DND-41 (cell line): ENCODE results near the gene ALDOB.
A peak's percentile ranks its signal among the peaks of the same experiment; 100 is the strongest.

Experiments used
- ATAC-seq: fragments of 200-7000 bp; cut with Tn5 transposase; 3 replicates; pipeline ENCODE4 v1.9.1; 2021; ENCODE audit warnings: low read depth; ENCODE audit not compliant: insufficient read depth
- DNase-seq: peaks from one replicate; pipeline ENCODE4 v3.0.0-alpha.2; 2020
- H2AFZ ChIP-seq: 2 replicates; pipeline ENCODE4 v1.6.0; 2012; ENCODE audit warnings: low read depth, low read length
- H3K27ac ChIP-seq: 2 replicates; pipeline ENCODE4 v1.5.1; 2012; ENCODE audit warnings: low read length, inconsistent platforms
- H3K27me3 ChIP-seq: fragments of 200-600 bp; sonication (generic); 2 replicates; pipeline ENCODE4 v1.6.0; 2012; ENCODE audit warnings: low read length, mild to moderate bottlenecking, inconsistent platforms; ENCODE audit not compliant: insufficient read depth, poor library complexity
- H3K36me3 ChIP-seq: 2 replicates; pipeline ENCODE4 v1.5.1; 2012; ENCODE audit warnings: low read length, inconsistent platforms; ENCODE audit not compliant: insufficient read depth
- H3K4me1 ChIP-seq: 2 replicates; pipeline ENCODE4 v1.5.1; 2012; ENCODE audit warnings: mild to moderate bottlenecking, low read length; ENCODE audit not compliant: insufficient read depth
- H3K4me2 ChIP-seq: 2 replicates; pipeline ENCODE4 v1.6.0; 2012; ENCODE audit warnings: mild to moderate bottlenecking, moderate library complexity, low read length, inconsistent platforms; ENCODE audit not compliant: insufficient read depth
- H3K4me3 ChIP-seq, 2 experiments: fragments of 200-600 bp in 1 of 2; shearing (Covaris generic) in 1 of 2; 2 replicates each; pipeline ENCODE4 v1.5.1; 2012 to 2016; ENCODE audit warnings: inconsistent platforms in 2 of 2, low read length in 2 of 2, mild to moderate bottlenecking in 2 of 2, low read depth in 1 of 2, moderate library complexity in 1 of 2
- H3K79me2 ChIP-seq: 2 replicates; pipeline ENCODE4 v1.6.0; 2012; ENCODE audit warnings: low read length, inconsistent platforms; ENCODE audit not compliant: insufficient read depth
- H3K9ac ChIP-seq: 2 replicates; pipeline ENCODE4 v1.6.0; 2012; ENCODE audit warnings: low read depth, mild to moderate bottlenecking, inconsistent platforms, low read length, moderate library complexity
- H3K9me3 ChIP-seq: 2 replicates; pipeline ENCODE4 v1.5.1; 2012; ENCODE audit warnings: low read length, moderate library complexity, mild to moderate bottlenecking, inconsistent platforms; ENCODE audit not compliant: insufficient read depth, severe bottlenecking
- H4K20me1 ChIP-seq: 2 replicates; pipeline ENCODE4 v1.6.0; 2012; ENCODE audit warnings: low read length; ENCODE audit not compliant: insufficient read depth
- EZH2 ChIP-seq: IDR thresholded peaks from 3 replicates; pipeline ENCODE4 v1.6.1; 2012; ENCODE audit warnings: borderline replicate concordance, low read depth, mild to moderate bottlenecking, moderate library complexity, low read length, inconsistent platforms; ENCODE audit not compliant: severe bottlenecking
- TF ChIP-seq, protein P1 (sequence below): IDR thresholded peaks from 2 replicates; pipeline ENCODE4 v1.5.1; 2012; ENCODE audit warnings: borderline replicate concordance, low read length, moderate library complexity, mild to moderate bottlenecking; ENCODE audit not compliant: poor library complexity, severe bottlenecking; ENCODE audit errors: extremely low read depth

Gene ALDOB

DNA sequence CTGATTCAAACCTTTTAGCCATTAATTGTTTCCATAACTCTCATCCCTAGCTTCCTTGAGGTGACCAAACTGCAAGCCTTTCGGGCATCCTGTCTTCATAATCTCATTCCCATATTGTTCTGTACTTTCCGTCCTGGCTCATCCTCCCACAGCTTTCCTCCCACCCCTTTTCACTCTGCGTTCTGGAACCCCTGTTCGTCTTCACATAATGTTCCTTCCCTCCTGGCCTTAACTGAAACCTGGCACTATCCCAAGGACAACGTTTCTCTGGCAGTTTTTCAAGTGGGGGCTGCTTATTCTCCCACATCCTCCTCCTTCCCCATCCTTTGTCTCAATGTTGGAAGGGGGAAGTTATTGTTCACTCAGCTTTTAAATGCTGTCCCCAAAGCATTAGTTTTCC, 35.5 kb downstream of the ALDOB start:
- peaks cover 27% of the 10 kb centered on the region for H3K9me3 ChIP-seq
- no peak overlapping the region for H2AFZ ChIP-seq
- H3K27me3 ChIP-seq = no peaks in the 10 kb centered on the region
- peaks cover 64% of the 10 kb centered on the region for H3K79me2 ChIP-seq
- H3K4me3 ChIP-seq = peak overlapping the region in 1 of 2 experiments; percentile 75; a peak in 2 of 4 replicates
- H4K20me1 ChIP-seq = no peaks in the 10 kb centered on the region
- no peak for DNase-seq
- TF ChIP-seq, protein P1, sequence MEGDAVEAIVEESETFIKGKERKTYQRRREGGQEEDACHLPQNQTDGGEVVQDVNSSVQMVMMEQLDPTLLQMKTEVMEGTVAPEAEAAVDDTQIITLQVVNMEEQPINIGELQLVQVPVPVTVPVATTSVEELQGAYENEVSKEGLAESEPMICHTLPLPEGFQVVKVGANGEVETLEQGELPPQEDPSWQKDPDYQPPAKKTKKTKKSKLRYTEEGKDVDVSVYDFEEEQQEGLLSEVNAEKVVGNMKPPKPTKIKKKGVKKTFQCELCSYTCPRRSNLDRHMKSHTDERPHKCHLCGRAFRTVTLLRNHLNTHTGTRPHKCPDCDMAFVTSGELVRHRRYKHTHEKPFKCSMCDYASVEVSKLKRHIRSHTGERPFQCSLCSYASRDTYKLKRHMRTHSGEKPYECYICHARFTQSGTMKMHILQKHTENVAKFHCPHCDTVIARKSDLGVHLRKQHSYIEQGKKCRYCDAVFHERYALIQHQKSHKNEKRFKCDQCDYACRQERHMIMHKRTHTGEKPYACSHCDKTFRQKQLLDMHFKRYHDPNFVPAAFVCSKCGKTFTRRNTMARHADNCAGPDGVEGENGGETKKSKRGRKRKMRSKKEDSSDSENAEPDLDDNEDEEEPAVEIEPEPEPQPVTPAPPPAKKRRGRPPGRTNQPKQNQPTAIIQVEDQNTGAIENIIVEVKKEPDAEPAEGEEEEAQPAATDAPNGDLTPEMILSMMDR = no peak
- no peak for TF ChIP-seq EZH2
- peak overlapping the region; percentile 70 for H3K4me2 ChIP-seq
- ATAC-seq = no peak
- H3K36me3 ChIP-seq = peaks cover 68% of the 10 kb centered on the region
- H3K4me1 ChIP-seq = peaks cover 35% of the 10 kb centered on the region
- H3K9ac ChIP-seq = peak overlapping the region; percentile 79; the same call in 1 of the 2 replicates
- no peak overlapping the region for H3K27ac ChIP-seq

DNA sequence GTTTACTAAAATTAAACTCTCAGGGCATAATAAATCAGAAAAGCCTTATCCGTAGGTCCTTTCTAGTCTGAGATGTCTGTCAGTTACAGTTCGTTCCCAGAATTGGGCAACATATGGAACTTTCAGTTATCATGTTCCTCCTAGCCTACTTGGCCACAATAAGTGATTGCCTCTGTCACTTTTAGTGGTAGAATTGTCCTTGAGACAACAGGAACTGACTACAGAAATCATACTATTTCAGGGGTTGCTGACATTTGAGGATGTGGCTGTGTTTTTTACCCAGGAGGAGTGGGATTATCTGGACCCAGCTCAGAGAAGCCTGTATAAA, 36.0 kb downstream of the ALDOB start:
- no peaks in the 10 kb centered on the region for H4K20me1 ChIP-seq
- H3K9me3 ChIP-seq = peaks cover 22% of the 10 kb centered on the region
- H3K4me2 ChIP-seq = peak overlapping the region; percentile 70
- H3K27ac ChIP-seq = peak overlapping the region; percentile 75
- H3K36me3 ChIP-seq = peaks cover 68% of the 10 kb centered on the region
- peak overlapping the region; percentile 73; the same call in 1 of the 2 replicates for H2AFZ ChIP-seq
- peak overlapping the region; percentile 79 for H3K9ac ChIP-seq
- peaks cover 69% of the 10 kb centered on the region for H3K79me2 ChIP-seq
- H3K4me3 ChIP-seq = peak overlapping the region; percentile 50 to 75; a peak in 3 of 4 replicates
- peaks cover 35% of the 10 kb centered on the region for H3K4me1 ChIP-seq
- TF ChIP-seq, protein P1 = no peak
- TF ChIP-seq EZH2 = no peak
- no peaks in the 10 kb centered on the region for H3K27me3 ChIP-seq
- ATAC-seq (no peak), DNase-seq (no peak)

DNA sequence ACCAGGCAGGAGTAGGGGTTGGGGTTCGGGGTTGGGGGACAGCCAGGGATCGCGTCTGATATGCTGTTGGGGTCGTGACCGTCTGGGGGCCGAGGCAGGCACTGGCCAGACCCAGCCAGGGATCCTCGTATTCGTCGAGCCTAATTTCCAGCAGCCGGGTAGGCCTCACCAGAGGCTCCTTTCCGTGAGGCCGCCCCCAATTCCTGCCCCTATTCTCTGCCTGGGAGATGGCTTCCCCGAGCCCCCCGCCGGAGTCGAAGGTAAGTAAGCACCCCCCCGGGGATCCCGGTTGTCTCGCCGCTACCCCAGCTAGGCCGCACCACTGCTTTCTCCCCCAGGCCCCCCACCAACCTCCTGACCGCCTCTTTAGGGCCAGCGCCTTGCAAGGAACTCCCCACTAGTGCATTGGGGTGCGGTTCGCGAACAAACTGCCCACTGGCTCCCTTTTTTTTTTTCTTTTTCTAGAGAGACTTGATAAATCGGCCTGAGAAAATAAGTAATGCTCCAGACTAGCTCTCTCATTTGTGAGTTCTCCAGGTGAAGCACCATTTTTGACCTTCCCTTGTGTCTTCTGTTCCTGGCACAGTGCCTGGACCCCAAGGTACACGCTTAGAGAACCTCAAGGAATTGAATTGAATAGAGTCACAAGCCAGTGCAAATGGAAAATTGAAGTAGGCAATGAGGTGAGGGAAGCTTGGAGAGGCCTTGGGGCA, 36.5 kb downstream of the ALDOB start:
- H3K79me2 ChIP-seq = peaks cover 74% of the 10 kb centered on the region
- H3K36me3 ChIP-seq = peaks cover 68% of the 10 kb centered on the region
- ATAC-seq (peak; percentile 23; the same call in 2 of the 3 replicates), DNase-seq (no peak)
- no peaks in the 10 kb centered on the region for H3K27me3 ChIP-seq
- H3K4me2 ChIP-seq = peak overlapping the region; percentile 70
- H2AFZ ChIP-seq = peak overlapping the region; percentile 73
- peak overlapping the region; percentile 50 to 75; a peak in 3 of 4 replicates for H3K4me3 ChIP-seq
- peaks cover 20% of the 10 kb centered on the region for H3K9me3 ChIP-seq
- TF ChIP-seq, protein P1 = no peak
- TF ChIP-seq EZH2 = no peak
- peaks cover 35% of the 10 kb centered on the region for H3K4me1 ChIP-seq
- peak overlapping the region; percentile 75 for H3K27ac ChIP-seq
- no peaks in the 10 kb centered on the region for H4K20me1 ChIP-seq
- peak overlapping the region; percentile 79 for H3K9ac ChIP-seq
